Thyroid gland (tissue), 4 donors: ENCODE data around the gene STKLD1. TPM values are rescaled to one million over a fixed set of nuclear protein-coding genes. Genes with fewer than 3 reads are reported as not detected.

Experiments
- DNase-seq, 2 donors: peaks; one replicate each; pipeline ENCODE4 v3.0.0-alpha.2; 2019
- H3K27ac ChIP-seq, 3 donors: fragments of 200-600 bp; sonication (generic); 1 replicate in 2 of 3; 2 replicates in 1 of 3; pipeline ENCODE4 v1.5.1; 2016 to 2019; ENCODE audit warnings: mild to moderate bottlenecking in 1 of 3, moderate library complexity in 1 of 3
- H3K27me3 ChIP-seq: fragments of 200-600 bp; sonication (generic); one replicate; pipeline ENCODE4 v1.5.1; 2019
- H3K36me3 ChIP-seq, 2 donors: fragments of 200-600 bp; sonication (generic); one replicate each; pipeline ENCODE4 v1.5.1; 2016 to 2019
- H3K4me1 ChIP-seq, 2 donors: fragments of 200-600 bp; sonication (generic); one replicate each; pipeline ENCODE4 v1.5.1; 2017 to 2019
- H3K4me3 ChIP-seq, 3 donors: fragments of 200-600 bp; sonication (generic); replicated peaks in 1 of 3; 1 replicate in 2 of 3; 2 replicates in 1 of 3; pipeline ENCODE4 v1.5.1; 2016; ENCODE audit warnings: mild to moderate bottlenecking in 1 of 3
- H3K9me3 ChIP-seq: fragments of 200-600 bp; sonication (generic); one replicate; pipeline ENCODE4 v1.5.1; 2017
- CTCF ChIP-seq, 6 experiments: fragments of 200-600 bp in 3 of 6; fragments of 450-650 bp in 3 of 6; sonication (generic) in 3 of 6; IDR thresholded peaks; one replicate each; pipeline ENCODE4 v1.5.1; 2016 to 2019; ENCODE audit warnings: antibody characterized with exemption in 6 of 6, mild to moderate bottlenecking in 2 of 6, inconsistent platforms in 1 of 6, moderate library complexity in 1 of 6
- POLR2A ChIP-seq, 2 donors: fragments of 450-650 bp; IDR thresholded peaks; one replicate each; pipeline ENCODE4 v1.6.1; 2017; ENCODE audit warnings: antibody characterized with exemption in 2 of 2, mild to moderate bottlenecking in 2 of 2, moderate library complexity in 1 of 2
- WGBS, 2 donors: methylation state at CpG; one replicate each; pipeline ENCODE4 v1.1.5; 2017; 5-methylcytosine and 5-hydroxymethylcytosine counted together
- intact Hi-C: fragments of 100-400 bp; cut with DNase I; formaldehyde crosslinking; loops from one replicate; pipeline ENCODE4 v1.15.1; 2023
- total RNA-seq, 4 donors: library from RNA; depleted of rRNA; stranded (reverse); fragments of >200 nt; gene quantifications; one replicate each; pipeline ENCODE4 v1.2.3, GENCODE V29; 2016

Gene STKLD1
- total RNA-seq, 4 donors from 2014 or later = 1.6 to 2.2 TPM; not detected in 2

- Histone ChIP-seq H3K4me3 (no peak overlapping the region), H3K27me3 (no peaks in the 10 kb centered on the region), H3K27ac (no peak overlapping the region), H3K9me3 (no peaks in the 10 kb centered on the region), H3K4me1 (no peaks in the 10 kb centered on the region), H3K36me3 (no peaks in the 10 kb centered on the region)
- DNase-seq = no peak
- no peak for TF ChIP-seq POLR2A (IDR thresholded peaks at IDR 0.05)
- TF ChIP-seq CTCF (IDR thresholded peaks at IDR 0.05) = no peak
- intact Hi-C loops = no loop called here
- WGBS, 2 donors = 81% methylated on average over 5 of the region's 5 CpGs
Measured at GRCh38 chr9:133441571-133441970, 65.4 kb downstream of the STKLD1 start.

GRCh38 chr9:133443248-133443647, 67.1 kb downstream of the STKLD1 start:
- Histone ChIP-seq H3K27ac (no peak overlapping the region), H3K36me3 (no peaks in the 10 kb centered on the region), H3K27me3 (no peaks in the 10 kb centered on the region), H3K4me3 (no peak overlapping the region), H3K4me1 (no peaks in the 10 kb centered on the region), H3K9me3 (no peaks in the 10 kb centered on the region)
- TF ChIP-seq CTCF (IDR thresholded peaks at IDR 0.05) (no peak), POLR2A (IDR thresholded peaks at IDR 0.05) (no peak)
- intact Hi-C loops = no loop called here
- 70 to 97% methylated on average over 2 to 7 of the region's 15 CpGs for WGBS, 2 donors
- no peak for DNase-seq

- H3K27me3 ChIP-seq = no peaks in the 10 kb centered on the region
- no peak for DNase-seq
- H3K36me3 ChIP-seq = no peaks in the 10 kb centered on the region
- TF ChIP-seq CTCF (IDR thresholded peaks at IDR 0.05) (no peak), POLR2A (IDR thresholded peaks at IDR 0.05) (no peak)
- intact Hi-C loops = no loop called here
- H3K4me1 ChIP-seq = no peaks in the 10 kb centered on the region
- no peaks in the 10 kb centered on the region for H3K9me3 ChIP-seq
- no peak overlapping the region for H3K27ac ChIP-seq
- H3K4me3 ChIP-seq = no peak overlapping the region
- WGBS, 2 donors = 65 to 69% methylated on average over 8 of the region's 8 CpGs
Measured at GRCh38 chr9:133443982-133444381, 67.8 kb downstream of the STKLD1 start.

GRCh38 chr9:133445293-133445969, 69.3 kb downstream of the STKLD1 start:
- Histone ChIP-seq H3K27me3 (no peaks in the 10 kb centered on the region), H3K4me1 (peaks cover 0 to 7% of the 10 kb centered on the region in 2 donors), H3K36me3 (no peaks in the 10 kb centered on the region), H3K27ac (no peak overlapping the region), H3K9me3 (no peaks in the 10 kb centered on the region), H3K4me3 (no peak overlapping the region)
- DNase-seq = no peak
- 81 to 88% methylated on average over 18 to 21 of the region's 23 CpGs for WGBS, 2 donors
- no peak for TF ChIP-seq CTCF (IDR thresholded peaks at IDR 0.05)
- TF ChIP-seq POLR2A (IDR thresholded peaks at IDR 0.05) = no peak
- intact Hi-C loops = no loop called here

GRCh38 chr9:133448487-133448972, 72.4 kb downstream of the STKLD1 start:
- Histone ChIP-seq H3K9me3 (no peaks in the 10 kb centered on the region), H3K4me3 (no peak overlapping the region), H3K36me3 (no peaks in the 10 kb centered on the region), H3K27me3 (no peaks in the 10 kb centered on the region), H3K4me1 (peaks cover 0 to 7% of the 10 kb centered on the region in 2 donors), H3K27ac (no peak overlapping the region)
- peak; percentile 46 to 83 for DNase-seq
- intact Hi-C loops = no loop called here
- no peak for TF ChIP-seq POLR2A (IDR thresholded peaks at IDR 0.05)
- TF ChIP-seq CTCF (IDR thresholded peaks at IDR 0.05) = no peak
- WGBS, 2 donors = 34 to 62% methylated on average over 4 to 12 of the region's 13 CpGs
